GM18499 (cell line): Measurements from ENCODE around the gene AMOTL2.

ENCODE experiments used
- ATAC-seq: cut with Tn5 transposase; IDR thresholded peaks from one replicate; pipeline ENCODE4 v1.9.1; 2021; ENCODE audit warnings: moderate number of reproducible peaks; ENCODE audit not compliant: insufficient read depth, unreplicated experiment

Gene AMOTL2

GRCh38 chr3:134367869-134368750 lies 6.1 kb downstream of the AMOTL2 start:
- no peak for ATAC-seq

DNA sequence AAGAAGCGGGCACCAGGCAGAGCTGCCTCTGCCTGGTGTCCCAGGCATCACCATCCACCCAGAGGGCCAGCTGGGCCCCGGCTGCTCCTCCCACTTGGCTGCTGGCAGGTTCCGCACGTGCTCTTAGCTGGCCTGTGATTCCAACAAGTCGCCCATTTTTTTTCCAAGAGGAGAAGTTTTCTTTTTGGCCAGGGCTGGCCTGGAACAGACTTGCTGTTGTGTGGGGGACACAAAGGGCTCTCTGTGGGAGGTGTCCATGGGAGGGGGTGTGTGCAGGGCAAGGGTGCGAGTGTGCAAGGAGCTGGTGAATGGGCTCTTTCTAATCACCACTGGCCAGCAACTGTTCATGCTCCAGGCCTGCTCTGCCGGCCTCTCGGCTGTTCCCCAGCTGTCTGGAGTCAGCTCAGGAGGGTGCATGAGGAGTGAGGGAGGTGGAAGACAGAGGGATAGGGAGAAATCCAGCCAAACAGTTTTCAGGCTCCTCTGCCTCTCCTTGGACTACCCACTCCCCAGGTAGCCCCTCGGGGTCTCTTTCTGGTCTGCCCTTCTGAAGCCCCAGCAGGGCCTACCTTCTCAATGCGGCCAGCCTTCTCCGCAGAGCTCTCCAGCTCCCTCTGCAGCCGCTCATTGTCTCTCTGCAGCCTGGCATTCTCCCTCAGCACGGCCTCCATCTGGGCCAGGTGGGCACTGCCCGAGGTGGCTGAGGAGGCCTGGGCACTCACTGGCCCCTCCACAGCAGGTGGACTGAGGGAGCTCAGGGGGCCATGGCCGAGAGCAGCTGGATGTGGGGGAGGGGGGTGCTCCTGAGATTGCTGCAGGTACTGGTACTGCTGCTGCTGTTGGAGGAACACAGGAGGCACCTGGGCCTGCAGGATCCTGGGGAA lies 7.1 kb downstream of the AMOTL2 start:
- ATAC-seq = no peak

GRCh38 chr3:134366221-134366927 lies 7.9 kb downstream of the AMOTL2 start:
- ATAC-seq = no peak

DNA sequence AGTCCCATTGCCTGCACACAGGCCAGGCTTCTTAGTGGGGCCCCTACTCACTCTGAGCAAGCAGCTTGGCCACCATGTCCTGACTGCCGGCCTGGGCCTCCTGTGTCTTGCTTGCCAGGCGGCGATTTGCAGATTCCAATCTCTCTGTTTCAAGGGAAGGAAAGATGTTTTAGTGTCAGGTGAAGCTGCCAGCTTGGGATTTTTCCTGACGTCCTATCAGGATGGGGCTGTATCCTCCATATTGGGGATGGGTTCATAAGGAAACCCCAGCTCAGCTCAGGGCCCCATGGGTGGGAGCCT lies 8.5 kb downstream of the AMOTL2 start:
- ATAC-seq = no peak

DNA sequence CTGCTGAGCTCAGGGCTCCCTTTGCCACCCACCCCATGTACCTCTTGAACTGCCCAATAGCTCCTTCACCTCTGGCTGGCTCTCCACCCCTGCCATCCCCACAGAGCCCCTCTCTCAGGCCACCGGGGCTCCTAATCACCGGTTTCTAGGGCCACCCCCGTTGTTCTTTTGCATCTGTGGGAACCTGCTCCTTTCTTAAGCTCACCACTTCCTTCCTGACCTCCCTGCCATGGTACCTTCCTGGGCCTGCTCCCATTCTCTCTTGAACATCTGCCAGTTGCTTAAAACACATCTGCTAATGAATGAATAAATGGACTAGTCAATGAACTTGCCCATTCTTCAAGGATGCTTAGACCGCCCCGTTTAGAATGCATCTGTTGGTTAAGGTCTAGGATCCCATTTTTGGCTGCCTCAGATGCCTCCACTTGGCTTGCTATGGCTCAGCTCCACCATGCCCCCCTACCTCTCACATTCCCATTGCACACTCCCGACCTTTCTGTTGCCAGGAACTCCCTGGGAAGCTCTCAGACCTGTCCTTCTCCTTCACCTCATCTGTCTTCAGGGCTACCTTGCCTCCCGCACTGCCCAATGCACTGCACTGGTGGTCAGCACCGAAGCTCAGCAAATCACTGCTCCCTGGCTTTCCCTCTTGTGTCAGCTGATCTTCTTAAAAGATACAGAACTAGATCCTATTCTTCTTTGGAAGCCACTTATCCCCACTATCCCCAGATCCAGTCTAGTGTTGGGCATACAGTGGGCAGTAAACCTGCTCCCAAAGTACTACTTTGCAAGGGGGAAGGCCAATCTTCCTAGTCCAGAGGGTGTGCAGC lies 9.1 kb downstream of the AMOTL2 start:
- no peak for ATAC-seq

GRCh38 chr3:134364061-134364935 lies 9.9 kb downstream of the AMOTL2 start:
- ATAC-seq = no peak

- ATAC-seq = no peak
Observed at GRCh38 chr3:134363381-134363755, 10.9 kb downstream of the AMOTL2 start.

GRCh38 chr3:134362670-134363380 lies 11.4 kb downstream of the AMOTL2 start:
- no peak for ATAC-seq

GRCh38 chr3:134362221-134362620 lies 12.0 kb downstream of the AMOTL2 start:
- ATAC-seq = no peak

- ATAC-seq = no peak
Observed at GRCh38 chr3:134361162-134361835, 12.9 kb downstream of the AMOTL2 start.

DNA sequence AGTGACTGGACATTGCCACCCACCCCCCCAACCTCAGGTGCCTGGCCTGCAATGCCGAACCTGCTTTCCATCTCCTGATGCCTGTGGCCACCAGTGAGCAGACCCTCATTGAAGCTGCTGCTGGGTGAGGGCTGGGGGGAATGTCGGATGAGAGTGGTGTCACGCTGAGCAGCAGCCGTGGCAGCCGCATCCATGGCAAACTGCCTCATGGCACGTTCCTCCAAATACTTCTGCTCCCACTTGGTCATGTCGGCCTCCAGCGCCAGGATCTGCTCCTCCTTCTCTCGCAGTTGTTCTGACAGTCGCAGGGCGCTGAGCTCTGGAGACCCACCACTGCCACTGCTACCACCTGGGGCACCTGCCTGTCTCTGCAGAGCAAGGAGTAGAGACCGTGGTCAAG lies 14.2 kb downstream of the AMOTL2 start:
- no peak for ATAC-seq

GRCh38 chr3:134359121-134360010 lies 14.9 kb downstream of the AMOTL2 start:
- ATAC-seq = no peak

- no peak for ATAC-seq
Observed at GRCh38 chr3:134357914-134358811, 16.1 kb downstream of the AMOTL2 start.

- ATAC-seq = no peak
Observed at GRCh38 chr3:134357261-134357913, 16.9 kb downstream of the AMOTL2 start.

DNA sequence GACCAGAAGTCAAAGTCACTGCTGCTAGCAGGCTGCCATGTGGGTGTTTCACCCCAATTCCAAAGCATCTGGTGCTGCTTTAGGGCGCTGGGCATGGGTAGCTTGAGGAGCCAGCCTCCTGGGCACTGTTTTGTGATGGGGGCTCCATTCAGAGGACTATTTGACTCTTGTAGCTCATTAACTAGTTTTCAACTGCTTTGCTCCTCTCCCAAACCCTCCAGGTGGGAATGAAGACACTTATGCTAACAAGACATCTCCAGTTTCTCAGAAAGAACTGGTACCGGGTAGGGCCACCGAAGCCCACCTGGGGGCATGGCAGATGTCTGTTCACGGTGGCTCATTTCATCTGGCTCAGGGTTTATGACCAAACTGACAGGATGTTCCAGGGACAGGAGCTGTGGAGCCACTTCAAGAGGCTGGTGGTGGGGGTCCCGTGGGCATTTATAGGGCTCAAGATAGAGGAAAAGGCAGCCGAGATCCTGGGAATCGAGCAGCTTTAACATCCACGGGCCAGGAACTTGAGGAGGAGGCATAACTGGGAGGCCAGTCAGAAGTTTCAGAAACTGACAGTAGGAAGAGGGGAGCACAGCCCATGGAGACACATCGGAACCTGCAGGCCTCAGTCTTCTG lies 17.7 kb downstream of the AMOTL2 start:
- ATAC-seq = no peak
